ENCODE data around the gene CAMK4. TPM values are rescaled to one million over a fixed set of nuclear protein-coding genes. Genes with fewer than 3 reads are reported as not detected.
"Not testable (repeated sequence)": the region's sequence is repeated elsewhere in the genome, so short reads cannot be mapped to it uniquely, and the experiment has no call there.

CAMK4 gene
- total RNA-seq, 4 donors from 2014 or later: 0.16 to 5.0 (median 4.4) TPM

- Histone ChIP-seq H3K36me3 (no peaks in the 10 kb centered on the region), H3K4me3 (no peak overlapping the region), H3K27me3 (no peaks in the 10 kb centered on the region), H3K27ac (no peak overlapping the region), H3K4me1 (no peaks in the 10 kb centered on the region), H3K9me3 (no peaks in the 10 kb centered on the region)
- TF ChIP-seq CTCF (IDR thresholded peaks at IDR 0.05): no peak
- TF ChIP-seq POLR2AphosphoS5 (IDR thresholded peaks at IDR 0.05): no peak
- TF ChIP-seq EP300 (IDR thresholded peaks at IDR 0.05): no peak
- no peak for TF ChIP-seq POLR2A (IDR thresholded peaks at IDR 0.05)
- no peak for ATAC-seq
- WGBS, 2 donors (ENCODE audit: low coverage in 1 of 2): 43 to 83% methylated on average over 1 of the region's 1 CpG
Measured at GRCh38 chr5:111255169-111255568, 31.0 kb downstream of the CAMK4 start.

GRCh38 chr5:111256128-111256527 lies 31.9 kb downstream of the CAMK4 start:
- no peaks in the 10 kb centered on the region for H3K4me1 ChIP-seq
- H3K36me3 ChIP-seq: no peaks in the 10 kb centered on the region
- H3K27ac ChIP-seq: no peak overlapping the region
- 70 to 100% methylated on average over 1 of the region's 1 CpG for WGBS, 2 donors (ENCODE audit: low coverage in 1 of 2)
- H3K9me3 ChIP-seq: no peaks in the 10 kb centered on the region
- no peaks in the 10 kb centered on the region for H3K27me3 ChIP-seq
- TF ChIP-seq POLR2A (IDR thresholded peaks at IDR 0.05) (no peak), POLR2AphosphoS5 (IDR thresholded peaks at IDR 0.05) (no peak), EP300 (IDR thresholded peaks at IDR 0.05) (no peak), CTCF (IDR thresholded peaks at IDR 0.05) (no peak)
- H3K4me3 ChIP-seq: no peak overlapping the region
- no peak for ATAC-seq

- H3K9me3 ChIP-seq, ATAC-seq, H3K36me3 ChIP-seq, H3K27me3 ChIP-seq, H3K4me3 ChIP-seq, H3K27ac ChIP-seq, H3K4me1 ChIP-seq: not testable (repeated sequence)
- 85 to 88% methylated on average over 3 to 4 of the region's 4 CpGs for WGBS, 2 donors (ENCODE audit: low coverage in 1 of 2)
Measured at GRCh38 chr5:111257610-111258009, 33.4 kb downstream of the CAMK4 start.

- no peaks in the 10 kb centered on the region for H3K4me1 ChIP-seq
- H3K9me3 ChIP-seq: no peaks in the 10 kb centered on the region
- no peak overlapping the region for H3K27ac ChIP-seq
- no peaks in the 10 kb centered on the region for H3K36me3 ChIP-seq
- ATAC-seq: no peak
- 44 to 65% methylated on average over 3 of the region's 3 CpGs for WGBS, 2 donors (ENCODE audit: low coverage in 1 of 2)
- TF ChIP-seq POLR2AphosphoS5 (IDR thresholded peaks at IDR 0.05) (no peak), CTCF (IDR thresholded peaks at IDR 0.05) (no peak), POLR2A (IDR thresholded peaks at IDR 0.05) (no peak), EP300 (IDR thresholded peaks at IDR 0.05) (no peak)
- H3K27me3 ChIP-seq: no peaks in the 10 kb centered on the region
- H3K4me3 ChIP-seq: no peak overlapping the region
Measured at GRCh38 chr5:111259636-111260035, 35.5 kb downstream of the CAMK4 start.

GRCh38 chr5:111261610-111262009 lies 37.4 kb downstream of the CAMK4 start:
- WGBS, 2 donors (ENCODE audit: low coverage in 1 of 2): 33% methylated on average over 1 of the region's 1 CpG; no CpG with 5 or more reads in 1 of the 2 donors
- TF ChIP-seq POLR2A (IDR thresholded peaks at IDR 0.05) (no peak), EP300 (IDR thresholded peaks at IDR 0.05) (no peak), POLR2AphosphoS5 (IDR thresholded peaks at IDR 0.05) (no peak), CTCF (IDR thresholded peaks at IDR 0.05) (no peak)
- H3K4me1 ChIP-seq: no peaks in the 10 kb centered on the region

More at GRCh38 chr5:111261610-111262009, 37.4 kb downstream of the CAMK4 start:
- H3K27me3 ChIP-seq: no peaks in the 10 kb centered on the region
- no peaks in the 10 kb centered on the region for H3K9me3 ChIP-seq
- no peak for ATAC-seq
- no peaks in the 10 kb centered on the region for H3K36me3 ChIP-seq
- no peak overlapping the region for H3K27ac ChIP-seq
- no peak overlapping the region for H3K4me3 ChIP-seq

All from gastroesophageal sphincter (tissue), 4 donors.